Activated T-cell treated with anti-CD3 and anti-CD28 coated beads, Interleukin-2, amount 50 U/mL, for 4 hours (primary cell): Measurements from ENCODE around the gene SIRT5. TPM values are rescaled to one million over a fixed set of nuclear protein-coding genes. Genes with fewer than 3 reads are reported as not detected.

Source experiments
- ATAC-seq, 2 donors: fragments of 200-7000 bp; cut with Tn5 transposase; one replicate each; pipeline ENCODE4 v1.10.0; 2021
- DNase-seq: peaks from one replicate; pipeline ENCODE4 v3.0.0-alpha.2; 2020
- H3K27me3 Mint-ChIP-seq: one replicate; pipeline ENCODE4 v1.8.0; 2021; ENCODE audit warnings: low read depth, mixed read lengths
- H3K36me3 Mint-ChIP-seq: one replicate; pipeline ENCODE4 v1.8.0; 2022; ENCODE audit warnings: mixed read lengths; ENCODE audit not compliant: insufficient read depth
- H3K4me1 Mint-ChIP-seq: one replicate; pipeline ENCODE4 v1.8.0; 2021; ENCODE audit warnings: low read depth, mixed read lengths
- H3K4me3 Mint-ChIP-seq: one replicate; pipeline ENCODE4 v1.8.0; 2021; ENCODE audit warnings: mild to moderate bottlenecking, moderate library complexity, mixed read lengths
- H3K9me3 Mint-ChIP-seq: one replicate; pipeline ENCODE4 v1.8.0; 2021; ENCODE audit warnings: mixed read lengths
- total RNA-seq, 3 donors: library from RNA; stranded (reverse); gene quantifications; one replicate each; pipeline ENCODE4 v1.2.1, GENCODE V29; 2021

The SIRT5 gene
- total RNA-seq, 3 donors from 2014 or later = 6.5 to 7.8 (median 7.1) TPM

- H3K27me3 Mint-ChIP-seq = no peaks in the 10 kb centered on the region
- peaks cover 27% of the 10 kb centered on the region for H3K36me3 Mint-ChIP-seq
- no peak overlapping the region for H3K4me3 Mint-ChIP-seq
- H3K9me3 Mint-ChIP-seq = no peaks in the 10 kb centered on the region
- H3K4me1 Mint-ChIP-seq = no peaks in the 10 kb centered on the region
- no peak for DNase-seq
- ATAC-seq = no peak
Measured at GRCh38 chr6:13586603-13587542, 12.5 kb downstream of the SIRT5 start.

- no peaks in the 10 kb centered on the region for H3K27me3 Mint-ChIP-seq
- ATAC-seq (no peak), DNase-seq (no peak)
- H3K4me3 Mint-ChIP-seq = no peak overlapping the region
- H3K36me3 Mint-ChIP-seq = peaks cover 29% of the 10 kb centered on the region
- H3K9me3 Mint-ChIP-seq = no peaks in the 10 kb centered on the region
- no peaks in the 10 kb centered on the region for H3K4me1 Mint-ChIP-seq
Measured at GRCh38 chr6:13589801-13590200, 15.4 kb downstream of the SIRT5 start.

GRCh38 chr6:13590574-13591153, 16.3 kb downstream of the SIRT5 start:
- Mint-ChIP-seq H3K9me3 (no peaks in the 10 kb centered on the region), H3K36me3 (peaks cover 27% of the 10 kb centered on the region), H3K4me1 (no peaks in the 10 kb centered on the region), H3K4me3 (no peak overlapping the region), H3K27me3 (no peaks in the 10 kb centered on the region)
- ATAC-seq (no peak), DNase-seq (no peak)

GRCh38 chr6:13591205-13591921, 17.0 kb downstream of the SIRT5 start:
- peaks cover 29% of the 10 kb centered on the region for H3K36me3 Mint-ChIP-seq
- no peaks in the 10 kb centered on the region for H3K9me3 Mint-ChIP-seq
- ATAC-seq = no peak
- DNase-seq = no peak
- H3K4me1 Mint-ChIP-seq = no peaks in the 10 kb centered on the region
- no peaks in the 10 kb centered on the region for H3K27me3 Mint-ChIP-seq
- no peak overlapping the region for H3K4me3 Mint-ChIP-seq

- no peaks in the 10 kb centered on the region for H3K27me3 Mint-ChIP-seq
- no peak for ATAC-seq
- H3K9me3 Mint-ChIP-seq = no peaks in the 10 kb centered on the region
- H3K4me1 Mint-ChIP-seq = no peaks in the 10 kb centered on the region
- H3K4me3 Mint-ChIP-seq = no peak overlapping the region
- peaks cover 32% of the 10 kb centered on the region for H3K36me3 Mint-ChIP-seq
- DNase-seq = no peak
Measured at GRCh38 chr6:13593103-13593502, 18.7 kb downstream of the SIRT5 start.

DNA sequence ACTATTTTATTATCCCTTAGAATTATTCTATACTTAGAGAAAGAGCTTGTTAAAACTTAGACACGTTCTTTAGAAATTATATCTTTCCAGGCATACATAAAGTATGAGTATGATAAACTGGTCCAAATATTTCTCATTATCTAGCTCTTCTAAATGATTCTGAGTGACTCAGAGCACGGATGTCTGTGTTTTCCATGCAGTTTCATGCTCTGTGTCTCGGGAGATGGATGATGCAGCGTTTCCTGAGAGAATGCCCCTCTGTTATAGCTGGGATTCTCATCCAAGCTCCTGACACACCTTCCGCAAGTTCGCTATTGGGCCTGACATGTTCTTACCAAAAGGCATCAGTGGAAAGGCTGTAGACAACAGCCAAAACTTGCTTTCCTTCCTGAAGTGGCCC, 19.3 kb downstream of the SIRT5 start:
- ATAC-seq = no peak
- no peak for DNase-seq
- Mint-ChIP-seq H3K27me3 (no peaks in the 10 kb centered on the region), H3K4me1 (no peaks in the 10 kb centered on the region), H3K9me3 (no peaks in the 10 kb centered on the region), H3K4me3 (no peak overlapping the region), H3K36me3 (peaks cover 32% of the 10 kb centered on the region)

DNA sequence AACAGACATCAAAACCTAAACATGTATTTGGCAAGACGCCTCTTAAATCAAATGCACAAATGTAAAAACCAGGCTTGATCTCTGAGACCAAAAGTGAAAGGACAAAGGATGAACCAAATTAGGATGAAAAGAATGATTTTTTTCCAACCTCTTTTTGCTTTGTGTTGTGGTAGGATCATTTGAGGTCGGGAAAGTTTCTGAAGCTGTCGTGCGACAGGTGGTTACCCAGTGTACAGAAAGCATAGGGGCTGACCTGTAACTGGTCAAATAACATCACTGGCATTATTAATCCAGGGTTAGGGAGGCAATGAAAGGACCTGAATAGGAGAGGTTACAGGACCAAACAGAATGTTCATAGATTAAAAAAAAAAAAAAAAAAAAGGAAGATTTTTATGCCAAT, 22.7 kb downstream of the SIRT5 start:
- ATAC-seq = no peak
- Mint-ChIP-seq H3K36me3 (peaks cover 46% of the 10 kb centered on the region), H3K4me3 (no peak overlapping the region), H3K27me3 (no peaks in the 10 kb centered on the region), H3K4me1 (no peaks in the 10 kb centered on the region), H3K9me3 (no peaks in the 10 kb centered on the region)
- no peak for DNase-seq

DNA sequence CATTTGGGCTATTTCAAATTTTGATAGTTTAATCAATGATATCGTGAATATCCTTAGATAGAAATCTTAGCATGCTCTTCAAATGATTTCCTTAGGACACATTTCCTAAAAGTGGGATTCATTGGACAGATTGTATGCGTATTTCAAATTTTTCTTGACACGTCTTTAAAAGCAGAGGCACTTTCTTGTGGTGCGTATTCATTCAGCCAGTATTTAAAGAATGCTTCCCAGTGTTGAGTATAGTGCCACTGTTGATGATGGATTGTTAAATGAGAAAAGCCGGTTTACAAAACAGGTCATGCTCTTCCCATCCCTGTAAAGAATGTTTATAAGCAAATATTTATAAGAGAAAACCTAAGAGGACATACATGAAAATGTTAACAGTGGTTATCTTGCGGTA, 25.6 kb downstream of the SIRT5 start:
- H3K9me3 Mint-ChIP-seq = no peaks in the 10 kb centered on the region
- H3K36me3 Mint-ChIP-seq = peaks cover 46% of the 10 kb centered on the region
- H3K4me3 Mint-ChIP-seq = no peak overlapping the region
- ATAC-seq = no peak
- H3K27me3 Mint-ChIP-seq = no peaks in the 10 kb centered on the region
- no peaks in the 10 kb centered on the region for H3K4me1 Mint-ChIP-seq
- no peak for DNase-seq

- ATAC-seq = no peak
- no peaks in the 10 kb centered on the region for H3K27me3 Mint-ChIP-seq
- no peaks in the 10 kb centered on the region for H3K9me3 Mint-ChIP-seq
- H3K4me1 Mint-ChIP-seq = no peaks in the 10 kb centered on the region
- H3K4me3 Mint-ChIP-seq = no peak overlapping the region
- no peak for DNase-seq
- peaks cover 36% of the 10 kb centered on the region for H3K36me3 Mint-ChIP-seq
Measured at GRCh38 chr6:13604135-13604534, 29.7 kb downstream of the SIRT5 start.

- no peaks in the 10 kb centered on the region for H3K27me3 Mint-ChIP-seq
- H3K4me1 Mint-ChIP-seq = no peaks in the 10 kb centered on the region
- no peaks in the 10 kb centered on the region for H3K9me3 Mint-ChIP-seq
- H3K4me3 Mint-ChIP-seq = no peak overlapping the region
- ATAC-seq = no peak
- H3K36me3 Mint-ChIP-seq = peaks cover 32% of the 10 kb centered on the region
- no peak for DNase-seq
Measured at GRCh38 chr6:13604546-13605416, 30.4 kb downstream of the SIRT5 start.

DNA sequence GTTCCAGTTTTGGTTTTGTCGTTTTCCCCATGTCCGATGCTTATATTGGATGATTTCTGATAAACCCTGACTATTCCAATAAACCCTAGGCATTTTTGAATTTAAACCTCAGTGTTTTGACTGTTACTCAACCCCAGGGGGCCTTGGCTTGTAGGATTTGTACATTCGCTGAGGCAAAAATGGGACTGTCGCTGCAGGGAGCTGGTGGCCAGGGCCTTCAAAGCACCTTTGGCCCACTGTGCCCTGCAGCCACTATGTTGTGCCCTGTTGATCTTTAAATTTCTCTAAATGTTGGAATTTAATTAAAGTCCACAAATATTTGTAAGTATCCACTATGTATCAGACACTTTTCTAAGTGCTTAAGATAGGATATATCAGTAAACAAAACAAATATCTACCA, 31.2 kb downstream of the SIRT5 start:
- no peaks in the 10 kb centered on the region for H3K4me1 Mint-ChIP-seq
- peaks cover 28% of the 10 kb centered on the region for H3K36me3 Mint-ChIP-seq
- ATAC-seq (no peak), DNase-seq (no peak)
- H3K9me3 Mint-ChIP-seq = no peaks in the 10 kb centered on the region
- H3K27me3 Mint-ChIP-seq = no peaks in the 10 kb centered on the region
- no peak overlapping the region for H3K4me3 Mint-ChIP-seq

DNA sequence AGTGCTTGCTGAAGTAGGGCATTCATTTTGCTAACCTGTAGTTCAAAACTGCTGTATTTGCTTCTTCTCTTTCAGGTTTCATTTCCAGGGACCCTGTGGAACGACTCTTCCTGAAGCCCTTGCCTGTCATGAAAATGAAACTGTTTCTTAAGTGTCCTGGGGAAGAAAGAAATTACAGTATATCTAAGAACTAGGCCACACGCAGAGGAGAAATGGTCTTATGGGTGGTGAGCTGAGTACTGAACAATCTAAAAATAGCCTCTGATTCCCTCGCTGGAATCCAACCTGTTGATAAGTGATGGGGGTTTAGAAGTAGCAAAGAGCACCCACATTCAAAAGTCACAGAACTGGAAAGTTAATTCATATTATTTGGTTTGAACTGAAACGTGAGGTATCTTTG, 37.3 kb downstream of the SIRT5 start:
- DNase-seq = no peak

GRCh38 chr6:13613029-13613594, 38.7 kb downstream of the SIRT5 start:
- DNase-seq (no peak), ATAC-seq (no peak)
- H3K4me3 Mint-ChIP-seq = no peak overlapping the region
- no peaks in the 10 kb centered on the region for H3K27me3 Mint-ChIP-seq
- H3K9me3 Mint-ChIP-seq = no peaks in the 10 kb centered on the region
- H3K36me3 Mint-ChIP-seq = peaks cover 22% of the 10 kb centered on the region
- peaks cover 36% of the 10 kb centered on the region for H3K4me1 Mint-ChIP-seq

More for the DNA sequence above, 37.3 kb downstream of the SIRT5 start:
- H3K9me3 Mint-ChIP-seq = no peaks in the 10 kb centered on the region
- H3K4me3 Mint-ChIP-seq = no peak overlapping the region
- H3K27me3 Mint-ChIP-seq = no peaks in the 10 kb centered on the region
- ATAC-seq = no peak
- peaks cover 26% of the 10 kb centered on the region for H3K4me1 Mint-ChIP-seq
- H3K36me3 Mint-ChIP-seq = peaks cover 14% of the 10 kb centered on the region
